K562 (cell line): ENCODE measurements around the gene TMEM120B. TPM values are rescaled to one million over a fixed set of nuclear protein-coding genes. Genes with fewer than 3 reads are reported as not detected.

ENCODE experiments used
- ATF2 ChIP-seq: sonication (generic); formaldehyde crosslinking; IDR thresholded peaks from 2 replicates; pipeline ENCODE4 v1.8.1; 2022; ENCODE audit warnings: missing genetic modification reagents
- BRF2 ChIP-seq: IDR thresholded peaks from 3 replicates; pipeline ENCODE4 v1.6.1; 2011; ENCODE audit warnings: borderline replicate concordance, mild to moderate bottlenecking; ENCODE audit not compliant: insufficient read length, insufficient read depth
- CBFB ChIP-seq: sonication (generic); formaldehyde crosslinking; IDR thresholded peaks from 2 replicates; pipeline ENCODE4 v1.4.0; 2020; ENCODE audit warnings: mild to moderate bottlenecking, missing genetic modification reagents
- CBX1 ChIP-seq: sonication (generic); IDR thresholded peaks from 2 replicates; pipeline ENCODE4 v1.6.1; 2016; ENCODE audit warnings: antibody characterized with exemption, low read depth, mild to moderate bottlenecking
- CREB3 ChIP-seq: fragments of 450-650 bp; conservative IDR thresholded peaks from 2 replicates; pipeline ENCODE4 v1.6.1; 2016; ENCODE audit warnings: missing genetic modification characterization, low read depth, mild to moderate bottlenecking, missing compliant biosample characterization, moderate library complexity
- CXXC5 ChIP-seq: fragments of 250-450 bp; sonication (Bioruptor Pico); IDR thresholded peaks from 2 replicates; pipeline ENCODE4 v1.8.0; 2022; ENCODE audit warnings: inconsistent platforms, mild to moderate bottlenecking, moderate library complexity
- ETV5 ChIP-seq: sonication (generic); formaldehyde crosslinking; IDR thresholded peaks from 2 replicates; pipeline ENCODE4 v1.4.0; 2020; ENCODE audit warnings: low read depth, mild to moderate bottlenecking, missing genetic modification reagents
- FOSL1 ChIP-seq: fragments of 200-800 bp; sonication (Bioruptor generic); conservative IDR thresholded peaks from 2 replicates; pipeline ENCODE4 v1.6.1; 2016; ENCODE audit warnings: missing genetic modification characterization, missing compliant biosample characterization
- FOXO4 ChIP-seq: fragments of 450-650 bp; formaldehyde crosslinking; IDR thresholded peaks from 2 replicates; pipeline ENCODE4 v1.4.0; 2020; ENCODE audit warnings: mild to moderate bottlenecking, moderate library complexity
- HDAC8 ChIP-seq: fragments of 450-650 bp; IDR thresholded peaks from 2 replicates; pipeline ENCODE4 v1.6.1; 2016; ENCODE audit warnings: mild to moderate bottlenecking, missing genetic modification characterization, moderate library complexity, missing compliant biosample characterization
- MCM5 ChIP-seq: fragments of 450-650 bp; IDR thresholded peaks from 2 replicates; pipeline ENCODE4 v1.6.1; 2016; ENCODE audit warnings: low read depth
- MNT ChIP-seq, 2 experiments: fragments of 450-650 bp; conservative IDR thresholded peaks; 2 replicates each; pipeline ENCODE4 v1.6.1; 2017; ENCODE audit warnings: mild to moderate bottlenecking in 2 of 2, moderate library complexity in 2 of 2
- PCBP2 ChIP-seq: fragments of 200-400 bp; formaldehyde crosslinking; IDR thresholded peaks from 2 replicates; pipeline ENCODE4 v1.6.1; 2018; ENCODE audit warnings: low read length, low read depth, mild to moderate bottlenecking, moderate library complexity; ENCODE audit not compliant: poor library complexity, severe bottlenecking
- SLC30A9 ChIP-seq: fragments of 250-450 bp; sonication (Bioruptor Pico); IDR thresholded peaks from 2 replicates; pipeline ENCODE4 v1.8.0; 2022; ENCODE audit warnings: mild to moderate bottlenecking, moderate library complexity
- SMAD1 ChIP-seq: fragments of 150-350 bp; IDR thresholded peaks from 2 replicates; pipeline ENCODE4 v1.6.1; 2014; ENCODE audit warnings: low read length, low read depth; ENCODE audit not compliant: partially characterized antibody
- TAF1 ChIP-seq: IDR thresholded peaks from 2 replicates; pipeline ENCODE4 v1.6.1; 2011; ENCODE audit warnings: mild to moderate bottlenecking, low read length, moderate library complexity; ENCODE audit not compliant: insufficient read depth, control insufficient read depth, severe bottlenecking; ENCODE audit errors: extremely low read depth
- ZBTB7A ChIP-seq: IDR thresholded peaks from 2 replicates; pipeline ENCODE4 v1.6.1; 2011; ENCODE audit warnings: low read depth, mild to moderate bottlenecking, low read length, moderate library complexity, borderline replicate concordance; ENCODE audit not compliant: control insufficient read depth
- ZNF174 ChIP-seq: fragments of 250-450 bp; sonication (Bioruptor Pico); IDR thresholded peaks from 2 replicates; pipeline ENCODE4 v1.4.0; 2020; ENCODE audit warnings: mild to moderate bottlenecking
- ZNF23 ChIP-seq: fragments of 250-450 bp; sonication (Bioruptor Pico); IDR thresholded peaks from 2 replicates; pipeline ENCODE4 v1.4.0; 2020; ENCODE audit warnings: mild to moderate bottlenecking
- ZNF239 ChIP-seq: fragments of 250-450 bp; sonication (Bioruptor Pico); IDR thresholded peaks from 2 replicates; pipeline ENCODE4 v1.4.0; 2020; ENCODE audit warnings: mild to moderate bottlenecking
- ZNF263 ChIP-seq: sonication (generic); formaldehyde crosslinking; IDR thresholded peaks from 2 replicates; pipeline ENCODE4 v1.8.0; 2022; ENCODE audit warnings: mild to moderate bottlenecking, missing genetic modification reagents, borderline replicate concordance
- polyA plus RNA-seq, 8 experiments: library from polyadenylated mRNA; depleted of rRNA in 4 of 8; stranded (reverse) in 5 of 8; unstranded in 3 of 8; fragments of >200 nt; fragmentation: Nextera tagmentation in 2 of 8; fragmentation: Illumina TruSeq in 1 of 8; extraction: Ambion mirVana in 2 of 8; extraction: Trizol in 1 of 8; gene quantifications; 2 replicates each; pipeline versions ENCODE4 v1.2.1 to v1.2.3, GENCODE V29; 2011 to 2014; ENCODE audit warnings: inconsistent platforms in 1 of 8, missing spikeins in 1 of 8
- total RNA-seq, 7 experiments: library from RNA; depleted of rRNA in 6 of 7; stranded (reverse); fragments of >200 nt in 6 of 7; fragmentation: Illumina TruSeq in 2 of 7; extraction: Trizol in 2 of 7; gene quantifications; 2 replicates each; pipeline versions ENCODE4 v1.2.1 to v1.2.3, GENCODE V29; 2011 to 2021; ENCODE audit warnings: low replicate concordance in 1 of 7

The TMEM120B gene
- total and polyA plus RNA-seq, 9 of the 15 experiments (the other 6 are each of a cell fraction or from before 2014, with no cell fraction given) = 1.7 to 18.6 (median 7.4) TPM

- TF ChIP-seq SLC30A9 (CRISPR knock-in tag) (no peak), TAF1 (no peak), CBFB (CRISPR knock-in tag) (peak; percentile 92), ATF2 (no peak), PCBP2 (no peak), BRF2 (no peak), ZBTB7A (no peak), ETV5 (CRISPR knock-in tag) (peak; percentile 78), CREB3 (tag) (no peak), ZNF174 (CRISPR knock-in tag) (no peak), ZNF23 (no peak), ZNF239 (no peak), FOXO4 (CRISPR knock-in tag) (no peak), HDAC8 (tag) (no peak), MCM5 (no peak), CBX1 (no peak), CXXC5 (CRISPR knock-in tag) (no peak; the same call in 1 of the 2 replicates), MNT (conservative IDR thresholded peaks at IDR 0.05) (peak in 1 of 2 experiments; percentile 27; a peak in 1 of 4 replicates), SMAD1 (no peak), FOSL1 (tag) (peak; percentile 40; the same call in 1 of the 2 replicates), ZNF263 (CRISPR knock-in tag) (peak; percentile 53; the same call in 1 of the 2 replicates)
Observed at GRCh38 chr12:121717041-121717699, 4.6 kb downstream of the TMEM120B start (continued).
